HG03520 (cell line): ENCODE measurements around the gene ZNF236.

Experiments used
- ATAC-seq: cut with Tn5 transposase; IDR thresholded peaks from one replicate; pipeline ENCODE4 v1.9.1; 2021; ENCODE audit warnings: mild to moderate bottlenecking, moderate library complexity; ENCODE audit not compliant: unreplicated experiment

The ZNF236 gene

DNA sequence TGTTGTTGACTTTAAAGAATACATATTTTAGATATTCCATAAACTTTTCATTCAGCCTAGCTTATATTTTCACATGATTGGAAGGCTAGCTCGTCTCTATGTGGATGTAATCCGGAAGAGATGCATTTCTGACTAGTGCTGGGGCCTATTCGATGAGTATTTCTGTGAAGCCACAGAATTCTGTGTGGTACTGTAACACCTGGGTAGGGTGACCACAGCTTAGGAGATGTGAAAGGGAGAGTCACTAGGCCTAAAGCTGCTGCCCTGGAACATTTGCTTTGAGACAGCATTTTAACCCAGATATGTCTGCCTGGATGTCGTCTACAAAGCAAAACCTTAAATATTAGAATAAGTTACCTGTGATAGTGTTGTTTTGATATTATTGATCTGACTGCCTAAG lies 83.5 kb downstream of the ZNF236 start:
- no peak for ATAC-seq

DNA sequence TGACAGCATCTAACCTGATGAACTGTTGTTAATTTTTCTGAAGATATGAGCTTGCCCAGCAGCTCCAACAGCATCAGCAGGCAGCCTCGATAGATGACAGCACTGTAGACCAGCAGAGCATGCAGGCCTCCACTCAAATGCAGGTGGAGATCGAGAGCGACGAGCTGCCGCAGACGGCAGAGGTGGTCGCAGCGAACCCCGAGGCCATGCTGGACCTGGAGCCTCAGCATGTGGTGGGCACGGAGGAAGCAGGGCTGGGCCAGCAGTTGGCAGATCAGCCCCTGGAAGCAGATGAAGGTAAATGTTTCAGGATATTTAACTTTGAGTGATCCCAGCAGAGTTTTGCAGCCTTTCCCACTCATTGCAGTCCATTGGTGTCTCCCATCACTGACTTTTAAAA lies 85.9 kb downstream of the ZNF236 start:
- ATAC-seq, result no peak

DNA sequence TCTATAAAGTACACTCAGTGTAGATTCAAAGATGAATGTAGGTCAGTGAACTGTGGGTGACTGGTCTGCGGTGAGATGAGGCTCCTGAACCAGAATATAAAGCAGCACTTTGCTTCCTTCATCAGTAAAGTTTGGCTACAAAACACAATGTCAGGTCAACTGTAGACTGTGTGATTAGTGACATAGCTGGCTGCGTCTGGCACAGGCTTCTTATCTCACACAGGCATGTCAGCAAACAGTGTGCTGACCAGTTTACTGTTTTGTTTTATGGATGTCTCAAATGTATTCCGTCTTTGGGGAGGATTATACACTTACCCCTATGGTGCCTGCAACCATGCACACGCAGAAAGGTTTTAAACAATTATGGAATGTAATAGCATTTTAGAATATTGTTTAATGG lies 87.1 kb downstream of the ZNF236 start:
- ATAC-seq, result no peak

DNA sequence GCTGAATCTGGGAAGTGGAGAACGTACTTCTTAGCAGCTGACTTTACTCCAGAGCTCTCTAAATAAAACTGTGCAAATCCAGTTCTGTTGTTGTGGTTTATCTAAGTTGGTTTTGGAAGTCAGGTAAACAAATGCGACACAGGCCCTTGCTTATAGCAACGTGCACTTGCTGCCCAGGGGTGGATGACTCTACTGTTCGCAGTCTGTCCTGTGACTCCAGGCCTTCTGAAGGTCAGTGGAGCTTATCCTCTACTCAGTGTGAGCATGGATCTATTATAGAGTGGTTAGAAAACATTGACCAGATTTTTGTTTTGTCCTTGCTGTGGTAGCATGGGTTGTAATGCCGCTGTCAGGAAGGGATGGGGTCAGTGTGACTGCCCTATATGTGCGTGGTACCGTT lies 89.1 kb downstream of the ZNF236 start:
- no peak for ATAC-seq

DNA sequence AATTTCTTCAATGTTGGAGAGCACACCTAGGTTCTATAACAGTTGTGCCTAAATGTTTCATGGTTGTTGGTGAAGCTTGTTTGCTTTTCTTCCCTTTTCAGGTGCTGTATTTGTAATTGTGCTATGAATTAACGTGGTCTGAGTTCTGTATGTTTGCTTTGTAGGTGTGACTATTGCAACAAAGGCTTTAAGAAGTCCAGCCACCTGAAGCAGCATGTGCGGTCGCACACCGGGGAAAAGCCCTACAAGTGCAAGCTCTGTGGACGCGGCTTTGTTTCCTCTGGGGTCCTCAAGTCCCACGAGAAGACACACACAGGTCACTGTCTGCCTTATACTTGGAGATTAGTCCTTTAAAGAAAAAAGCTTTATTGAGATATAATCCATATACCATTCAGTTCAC lies 91.2 kb downstream of the ZNF236 start:
- ATAC-seq, result no peak

DNA sequence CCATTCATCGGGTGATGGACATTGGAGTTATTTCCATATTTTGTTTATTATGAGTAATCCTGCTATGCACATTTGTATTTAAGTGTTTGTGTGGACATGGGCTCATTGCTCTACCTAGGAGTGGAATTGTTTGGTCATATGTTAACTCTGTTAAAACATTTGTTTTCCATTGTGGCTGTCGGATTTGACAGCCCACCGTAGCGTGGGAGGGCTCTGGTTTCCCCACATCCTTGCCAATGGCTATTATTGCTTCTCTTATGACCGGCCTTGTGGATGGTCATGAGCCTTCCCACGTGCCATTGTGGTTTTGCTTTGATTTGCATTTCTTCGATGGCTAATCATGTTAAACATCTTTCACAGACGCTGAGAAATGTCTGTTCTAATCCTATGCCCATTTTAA lies 92.0 kb downstream of the ZNF236 start:
- no peak for ATAC-seq

DNA sequence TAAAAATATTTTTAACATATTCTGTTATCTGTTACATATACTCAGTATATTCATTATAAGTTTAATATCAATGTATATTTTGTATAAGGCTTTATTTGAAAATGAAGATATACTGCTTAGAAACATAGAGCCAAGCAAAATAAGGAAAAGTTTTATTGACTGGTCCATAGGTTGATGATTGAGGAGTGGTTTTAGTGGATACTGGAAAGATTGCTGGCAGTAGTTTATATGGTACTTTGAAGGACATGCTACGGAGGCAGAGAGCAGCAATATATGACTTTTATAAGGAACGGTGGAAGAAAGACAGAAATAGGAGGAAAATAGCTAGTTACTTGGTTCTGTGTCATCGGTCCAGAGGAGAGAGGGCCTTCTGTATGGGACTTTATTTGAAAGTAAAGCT lies 92.4 kb downstream of the ZNF236 start:
- ATAC-seq, result no peak

DNA sequence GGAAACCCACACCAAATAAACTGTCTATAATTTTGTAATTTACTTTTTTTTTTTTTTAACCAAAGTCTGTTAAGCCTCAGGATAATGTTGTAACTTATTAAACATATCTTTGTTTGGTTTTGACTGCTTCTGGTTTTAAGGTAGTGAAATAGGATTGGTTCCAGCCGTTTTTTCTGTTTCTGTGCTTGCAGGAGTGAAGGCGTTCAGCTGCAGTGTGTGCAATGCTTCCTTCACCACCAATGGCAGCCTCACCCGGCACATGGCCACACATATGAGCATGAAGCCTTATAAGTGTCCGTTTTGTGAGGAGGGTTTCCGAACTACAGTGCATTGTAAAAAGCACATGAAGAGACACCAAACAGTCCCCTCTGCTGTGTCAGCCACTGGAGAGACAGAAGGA lies 93.1 kb downstream of the ZNF236 start:
- ATAC-seq, result no peak

DNA sequence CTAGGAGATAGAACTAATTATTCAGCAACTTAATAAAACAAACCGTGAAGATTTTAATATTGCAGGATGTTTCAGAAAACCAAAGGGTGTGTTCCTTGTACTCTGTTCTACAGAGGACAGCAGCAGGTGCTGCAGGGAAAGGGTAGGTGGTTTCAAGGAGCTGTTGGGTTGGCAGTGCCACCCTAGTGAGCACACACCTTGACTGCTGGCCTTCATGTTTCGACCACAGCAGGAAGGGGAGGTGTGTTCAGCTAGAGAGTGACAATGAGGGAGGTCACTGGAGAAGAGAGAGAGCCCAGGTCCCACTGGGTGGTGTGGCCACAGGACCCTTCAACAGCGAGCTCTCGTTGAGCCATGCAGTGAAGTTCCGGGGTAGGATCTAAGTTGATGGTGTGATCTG lies 98.6 kb downstream of the ZNF236 start:
- ATAC-seq, result no peak

DNA sequence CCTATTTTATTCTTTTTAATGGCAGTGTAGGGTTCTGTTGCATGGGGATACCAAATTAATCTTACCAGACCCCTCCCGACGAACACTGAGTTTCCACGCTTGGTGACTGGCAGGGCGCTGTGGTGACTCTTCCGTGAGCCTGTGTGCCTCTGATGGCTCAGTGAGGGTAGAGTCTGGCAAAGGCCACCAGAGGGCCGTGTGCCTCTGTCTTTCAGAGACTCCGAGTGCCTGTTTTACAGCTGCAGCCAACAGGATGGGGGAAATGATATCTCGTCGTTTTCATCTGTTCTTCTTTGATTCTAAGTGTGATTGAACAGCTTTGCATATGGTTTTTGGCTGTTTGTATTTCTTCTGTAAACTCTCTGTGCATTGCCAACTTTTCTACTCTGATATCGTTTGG lies 99.8 kb downstream of the ZNF236 start:
- ATAC-seq, result peak; percentile 92

DNA sequence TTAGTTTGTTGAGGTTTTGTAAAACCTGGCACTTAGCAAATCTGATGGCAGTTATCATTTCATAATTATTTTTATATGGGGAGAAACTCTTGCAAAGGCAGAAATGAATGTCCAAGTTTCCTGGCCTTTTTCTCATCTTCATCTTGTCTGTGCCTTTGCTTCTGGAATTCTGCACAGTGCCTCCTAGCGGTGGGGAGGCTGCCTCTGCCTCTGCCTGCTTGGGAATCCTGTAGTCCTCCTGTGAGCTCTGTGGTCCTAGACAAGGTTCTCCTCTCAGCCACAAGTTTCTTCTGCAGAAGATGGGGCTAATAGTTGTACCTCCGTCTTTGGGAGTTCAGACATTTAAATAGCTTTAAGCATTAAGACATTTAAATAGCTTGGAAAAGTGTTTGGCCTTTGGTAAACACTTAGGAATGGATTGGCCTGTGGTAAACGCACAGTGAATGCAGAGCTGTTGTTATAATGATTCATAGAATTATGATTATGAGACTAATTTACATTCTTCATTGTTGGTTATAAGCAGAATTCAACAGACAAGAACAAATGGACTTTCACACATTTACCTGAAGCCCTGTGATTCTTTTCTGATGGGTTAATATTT lies 101.2 kb downstream of the ZNF236 start:
- no peak for ATAC-seq

DNA sequence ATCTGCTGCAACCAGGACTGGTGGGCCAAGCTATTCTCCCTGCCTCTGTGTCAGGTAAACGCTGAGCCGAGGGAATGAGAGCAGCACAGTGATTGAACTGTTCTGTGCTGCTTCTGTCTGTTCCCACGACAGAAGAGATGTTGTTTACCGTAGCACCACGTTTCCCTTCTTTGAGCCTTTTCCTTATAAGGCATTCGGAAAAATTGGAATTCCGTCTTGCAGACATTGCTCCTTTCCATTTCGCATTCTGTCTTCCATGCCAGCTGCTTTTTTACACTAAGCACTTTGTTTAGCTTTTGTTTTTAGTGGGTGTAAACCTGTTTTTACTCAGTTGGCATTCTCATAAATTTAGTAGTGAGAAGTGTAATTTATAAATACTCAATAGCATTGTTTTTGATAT lies 103.1 kb downstream of the ZNF236 start:
- no peak for ATAC-seq

DNA sequence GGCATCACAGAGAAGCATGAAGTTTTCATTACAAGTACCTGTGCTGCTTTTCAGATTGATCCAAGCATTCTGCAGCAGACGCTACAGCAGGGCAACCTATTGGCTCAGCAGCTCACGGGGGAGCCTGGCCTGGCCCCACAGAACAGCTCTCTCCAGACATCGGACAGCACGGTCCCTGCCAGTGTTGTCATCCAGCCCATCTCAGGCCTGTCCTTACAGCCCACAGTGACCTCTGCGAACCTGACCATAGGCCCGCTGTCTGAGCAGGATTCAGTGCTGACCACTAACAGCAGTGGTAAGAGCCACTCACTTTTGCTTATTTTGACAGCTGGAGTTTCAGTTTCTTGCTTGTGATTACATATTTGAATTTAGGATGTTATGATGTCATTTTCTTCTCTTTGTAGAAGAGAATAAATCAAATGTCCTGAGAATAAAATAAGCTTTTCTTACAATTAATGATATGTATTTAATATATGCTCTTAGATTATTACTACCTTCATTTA lies 104.9 kb downstream of the ZNF236 start:
- ATAC-seq, result no peak

DNA sequence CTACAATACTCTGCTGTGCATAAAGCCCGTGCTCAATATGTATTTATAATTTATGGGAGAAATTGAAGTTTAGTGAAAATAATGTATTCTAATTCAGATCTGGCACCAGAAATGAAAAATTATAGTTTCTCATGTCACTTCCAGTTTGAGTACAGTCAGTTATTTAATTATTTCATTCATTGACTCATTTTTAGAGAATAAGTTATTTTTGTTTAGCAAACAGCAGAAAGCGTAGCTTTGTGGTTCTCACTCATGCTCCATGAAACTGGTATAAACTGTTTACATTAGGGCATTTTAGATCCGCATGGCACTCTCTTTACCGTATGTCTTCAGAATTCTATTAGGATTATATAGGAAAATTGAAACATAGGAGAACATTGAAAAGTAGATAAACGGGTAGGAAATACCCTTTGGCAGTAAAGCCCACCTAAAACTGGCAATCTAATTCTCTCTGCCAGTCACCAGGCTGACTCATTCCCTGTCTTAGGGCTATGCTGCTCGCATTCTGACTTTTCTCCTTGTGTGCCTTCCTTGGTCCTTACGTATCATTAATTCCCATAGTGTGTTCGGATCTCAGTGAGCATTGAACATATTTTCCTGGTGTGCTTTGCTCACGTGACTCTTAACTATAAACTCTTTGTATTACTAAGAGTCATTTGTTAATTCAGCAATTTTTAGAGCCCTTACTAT lies 106.0 kb downstream of the ZNF236 start:
- ATAC-seq, result no peak

DNA sequence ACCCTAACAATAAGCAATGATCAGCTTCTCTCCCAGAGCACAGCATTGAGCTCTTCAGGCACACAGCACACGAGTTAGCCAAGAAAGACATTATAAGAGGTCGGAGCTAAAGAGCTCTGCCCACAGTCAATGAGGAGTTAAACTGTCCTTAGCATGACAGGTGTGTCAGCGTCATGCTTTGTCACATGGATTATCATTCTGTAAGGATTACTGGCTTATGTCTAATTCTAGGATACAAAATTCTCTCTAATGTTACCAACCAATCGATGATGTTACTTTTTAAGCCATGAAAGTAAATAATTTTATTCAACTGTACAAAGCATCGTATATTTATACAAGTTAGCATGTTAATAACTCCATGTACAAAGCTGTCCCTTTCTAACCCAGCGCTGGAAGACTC lies 108.8 kb downstream of the ZNF236 start:
- no peak for ATAC-seq

DNA sequence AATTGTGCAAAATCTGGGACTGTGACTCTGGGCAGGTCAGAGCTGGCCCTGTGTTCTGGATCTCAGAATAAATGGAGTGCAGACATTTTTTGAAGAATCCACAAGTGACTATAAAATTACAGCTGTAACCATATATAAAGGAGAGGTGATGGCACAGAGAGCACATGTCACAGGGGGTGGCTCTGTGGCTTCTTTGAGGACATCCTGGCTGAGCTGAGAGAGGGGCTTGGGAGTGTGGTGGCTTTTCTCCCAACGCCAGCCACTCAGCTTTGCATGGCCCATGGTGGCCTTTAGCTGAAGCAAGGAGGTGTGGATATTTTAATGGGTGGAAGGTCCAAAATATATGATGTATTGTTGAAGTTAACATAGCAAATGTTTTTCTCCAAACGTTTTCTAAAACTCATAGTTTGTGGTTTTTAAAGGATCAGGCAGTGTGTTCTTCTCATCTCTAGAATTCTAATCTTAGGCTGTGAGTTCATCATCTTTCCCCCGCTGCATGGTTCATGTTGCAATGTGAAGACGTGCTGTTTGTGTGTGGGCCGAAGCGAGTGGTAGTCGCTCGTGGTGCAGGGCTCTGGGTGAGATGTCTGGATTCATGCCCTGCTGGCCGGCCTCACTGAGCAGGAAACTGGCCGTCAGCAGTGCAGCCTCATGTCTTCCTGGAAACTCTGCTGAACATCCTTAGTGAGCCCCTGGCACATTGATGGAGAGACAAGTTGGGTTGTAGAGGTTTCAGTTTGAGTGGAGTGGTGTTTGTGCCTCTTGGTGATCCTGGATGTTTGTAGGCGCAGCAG lies 109.9 kb downstream of the ZNF236 start:
- ATAC-seq, result no peak

DNA sequence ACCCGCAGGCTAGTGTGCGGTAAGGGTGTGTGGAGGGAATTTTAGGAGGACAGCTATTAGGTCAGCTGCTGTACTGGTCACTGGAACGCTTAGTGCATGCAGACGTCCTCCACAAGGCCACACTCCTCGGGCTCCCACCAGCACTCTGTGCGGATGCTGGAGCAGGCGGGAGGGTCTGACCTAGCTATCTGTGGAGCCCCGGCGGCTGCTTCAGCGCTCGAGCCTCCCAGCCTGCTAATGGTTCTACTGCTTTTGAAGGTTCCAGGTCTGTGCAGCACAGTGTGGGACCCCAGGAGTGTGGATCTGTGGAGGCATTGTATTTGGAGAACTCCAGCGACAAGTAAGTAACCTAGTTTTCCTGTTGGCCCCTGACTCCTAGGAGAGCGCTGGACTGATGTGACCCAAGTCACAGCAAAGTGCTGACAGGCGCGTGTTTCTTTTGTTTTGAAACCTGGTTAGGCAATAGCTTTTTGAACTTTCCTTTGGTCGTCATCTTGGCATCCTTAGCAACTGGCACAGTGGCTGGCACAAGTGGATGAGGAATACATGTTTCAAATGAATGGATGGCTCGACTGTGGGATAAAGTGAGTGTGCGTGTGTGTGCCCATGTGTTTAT lies 113.5 kb downstream of the ZNF236 start:
- ATAC-seq, result no peak

DNA sequence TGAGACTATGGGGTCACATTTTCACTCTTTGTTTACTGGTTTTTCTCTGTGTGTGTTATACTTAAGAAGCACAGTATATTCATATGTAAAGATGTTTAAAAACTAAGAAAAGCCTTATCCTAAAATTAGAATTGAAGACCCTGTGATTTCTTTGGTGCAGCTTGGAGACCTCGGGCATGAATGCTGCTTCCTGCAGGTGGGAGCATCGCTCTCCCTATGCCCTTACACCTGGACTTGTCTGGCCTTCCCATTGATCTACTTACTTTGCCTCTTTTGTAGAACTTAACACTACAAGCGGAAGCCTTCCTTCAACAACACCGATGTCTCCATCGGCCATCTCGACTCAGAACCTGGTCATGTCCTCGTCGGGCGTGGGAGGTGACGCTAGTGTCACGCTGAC lies 114.5 kb downstream of the ZNF236 start:
- ATAC-seq, result no peak

DNA sequence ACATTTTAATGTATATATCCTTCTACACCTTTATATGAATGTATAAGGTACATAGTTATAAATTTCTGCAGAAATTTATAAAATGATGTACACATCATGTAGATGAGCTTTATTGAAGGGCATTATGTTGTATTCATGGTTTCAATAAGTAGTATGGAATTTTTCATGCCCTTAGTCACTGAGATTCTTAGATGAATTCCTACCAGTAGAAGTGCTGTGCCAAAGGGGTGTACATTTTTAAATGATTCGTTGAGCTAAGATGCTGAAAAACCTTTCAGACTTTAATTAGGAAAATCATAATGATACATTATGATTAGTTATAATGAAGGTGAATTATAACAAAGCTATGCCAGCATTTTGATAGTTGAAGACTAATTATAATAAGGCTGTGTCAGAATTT lies 115.2 kb downstream of the ZNF236 start:
- ATAC-seq, result no peak

DNA sequence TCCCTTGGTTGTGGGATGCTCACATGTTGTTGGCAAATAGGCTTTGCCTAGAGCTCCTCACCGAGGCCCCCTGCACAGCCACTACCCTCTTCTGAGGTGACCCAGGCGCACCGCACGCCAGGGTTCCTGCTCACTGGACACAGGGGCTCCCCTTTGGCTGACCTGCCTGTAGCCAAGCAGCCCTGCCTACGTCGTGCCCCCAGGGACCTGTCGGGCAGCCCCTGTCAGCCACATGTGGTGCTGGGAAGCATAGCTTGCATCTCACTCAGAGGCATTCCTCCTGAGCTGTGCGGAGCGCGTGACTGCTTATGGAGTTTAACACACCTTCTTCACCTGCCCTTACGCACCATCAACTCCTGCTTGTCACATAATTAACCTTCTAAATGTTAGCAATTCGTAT lies 116.3 kb downstream of the ZNF236 start:
- ATAC-seq, result no peak

DNA sequence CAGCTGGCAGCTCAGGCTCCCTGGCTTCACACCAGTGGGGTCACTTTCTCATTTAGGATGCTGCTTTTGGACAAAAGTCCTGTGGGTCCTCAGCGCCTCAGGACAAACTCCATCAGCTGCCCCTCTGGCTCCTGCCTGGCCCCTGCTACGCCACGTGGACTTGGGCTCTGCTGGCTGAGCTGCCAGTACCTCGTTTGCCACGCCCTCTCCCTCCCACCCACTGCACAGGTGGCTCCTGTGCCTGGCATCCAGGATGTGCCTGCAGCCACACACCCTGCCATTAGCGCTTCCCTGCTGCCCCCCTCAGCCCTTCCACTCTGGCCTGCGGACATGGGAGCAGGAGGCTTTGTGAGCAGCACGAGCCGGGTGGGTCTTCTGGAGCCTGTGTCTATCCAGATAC lies 118.9 kb downstream of the ZNF236 start:
- no peak for ATAC-seq
